GM19463 (cell line): ENCODE measurements around the gene PML.

Source experiments
- ATAC-seq: cut with Tn5 transposase; IDR thresholded peaks from one replicate; pipeline ENCODE4 v1.9.1; 2021; ENCODE audit warnings: mild to moderate bottlenecking, moderate library complexity; ENCODE audit not compliant: unreplicated experiment

Gene PML

DNA sequence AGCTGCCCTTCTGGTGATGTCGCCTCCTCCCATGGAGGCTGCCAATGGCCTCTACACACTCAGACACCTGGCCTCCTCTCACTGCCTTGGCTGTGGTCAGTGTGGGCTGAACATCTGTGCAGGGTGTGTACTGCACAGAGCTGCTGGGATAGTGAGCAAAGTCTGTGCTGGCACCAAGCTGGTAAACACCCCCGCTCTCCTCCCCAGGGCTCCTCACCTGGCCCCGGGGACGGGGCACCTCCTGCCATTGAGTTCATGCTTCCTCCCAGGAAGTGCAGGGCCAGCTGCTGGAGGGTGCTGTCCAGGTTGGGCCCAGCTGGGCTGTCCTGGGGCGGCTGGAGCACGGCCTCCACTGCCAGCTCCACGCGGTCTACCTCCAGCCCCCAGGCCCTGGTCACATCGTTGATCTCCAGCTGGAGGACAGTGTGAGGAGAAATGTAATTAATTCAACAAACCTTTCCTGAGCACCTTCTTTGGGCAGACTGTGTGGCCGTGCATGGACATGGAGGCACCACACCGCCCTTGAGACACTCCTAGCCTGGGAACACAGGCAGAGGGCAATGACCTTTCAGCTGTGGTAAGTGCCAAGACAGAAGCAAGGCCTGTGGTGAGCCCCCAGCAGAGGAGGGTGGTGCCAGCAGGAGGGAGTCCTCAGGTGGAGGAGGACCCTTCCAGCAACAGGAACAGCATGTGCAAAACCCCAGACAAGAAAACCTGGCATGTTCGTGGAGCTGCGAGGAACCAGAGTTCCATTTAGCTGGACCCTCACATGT is 9.2 kb upstream of the PML start:
- no peak for ATAC-seq

DNA sequence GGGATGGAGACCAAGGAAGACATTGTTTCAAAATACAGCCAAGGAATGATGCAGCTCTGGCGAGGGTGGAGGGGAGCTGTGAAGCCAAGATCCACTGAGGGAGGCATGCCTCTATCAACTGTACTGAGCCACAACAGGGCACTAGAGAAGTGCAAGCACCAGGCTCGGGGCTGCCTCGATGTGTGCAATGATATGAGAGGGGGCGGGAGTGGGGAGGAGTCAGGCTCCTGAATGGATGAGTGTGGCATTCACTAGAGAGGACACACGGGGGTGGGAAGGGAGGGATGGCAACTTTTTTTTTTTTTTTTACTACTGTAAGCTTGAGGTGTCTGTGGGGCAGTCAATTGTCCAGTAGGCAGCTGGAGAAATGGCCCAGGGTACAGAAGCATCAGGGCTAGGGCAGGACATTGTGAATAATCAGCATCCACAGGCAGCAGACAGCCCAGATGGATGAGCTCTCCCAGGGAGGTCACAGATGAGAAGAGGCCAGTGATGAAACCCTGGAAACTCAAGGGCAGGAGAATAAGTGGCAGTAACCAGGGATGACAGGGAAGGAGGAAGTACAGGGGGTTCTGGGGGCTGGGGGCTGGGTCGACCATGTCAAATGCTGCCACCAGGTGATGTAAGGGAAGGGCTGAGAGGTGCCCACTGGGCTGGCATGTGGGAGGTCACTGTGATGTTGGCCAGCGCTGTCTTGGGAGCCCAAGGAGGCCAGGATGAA is 8.3 kb upstream of the PML start:
- ATAC-seq: no peak

DNA sequence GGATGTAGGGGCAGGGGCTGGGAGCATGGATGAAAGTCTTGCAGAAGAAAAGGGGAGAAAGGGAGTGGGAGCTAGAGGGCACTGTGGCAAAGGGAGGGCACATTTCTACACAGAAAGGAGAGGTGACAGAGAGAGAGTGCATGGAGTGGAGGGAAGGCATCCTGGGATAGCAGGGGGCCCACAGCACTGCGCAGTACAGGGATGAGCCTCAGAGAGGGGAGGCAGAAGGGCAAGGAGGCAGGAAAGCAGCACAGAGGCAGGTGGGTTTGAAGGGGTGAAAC is 7.8 kb upstream of the PML start:
- ATAC-seq: no peak

DNA sequence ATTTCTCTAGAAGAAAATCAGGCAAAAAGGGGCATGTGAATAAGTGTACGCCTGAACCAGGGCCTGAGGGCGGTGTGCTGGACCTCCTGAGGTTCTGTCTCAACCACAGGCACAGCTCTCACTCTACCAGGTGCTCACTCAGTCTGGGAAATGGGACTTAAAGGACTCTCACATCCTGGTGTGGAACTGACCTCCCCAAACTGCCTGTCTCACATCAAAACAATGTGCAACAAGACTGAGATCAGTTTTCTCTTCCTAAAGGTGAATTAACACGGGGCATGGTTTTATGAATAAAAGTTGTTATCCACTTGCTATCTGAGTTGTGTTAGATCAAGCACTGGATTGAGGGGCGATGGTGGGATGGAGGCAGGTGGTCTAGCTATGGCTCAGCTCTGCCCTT is 7.3 kb upstream of the PML start:
- no peak for ATAC-seq

DNA sequence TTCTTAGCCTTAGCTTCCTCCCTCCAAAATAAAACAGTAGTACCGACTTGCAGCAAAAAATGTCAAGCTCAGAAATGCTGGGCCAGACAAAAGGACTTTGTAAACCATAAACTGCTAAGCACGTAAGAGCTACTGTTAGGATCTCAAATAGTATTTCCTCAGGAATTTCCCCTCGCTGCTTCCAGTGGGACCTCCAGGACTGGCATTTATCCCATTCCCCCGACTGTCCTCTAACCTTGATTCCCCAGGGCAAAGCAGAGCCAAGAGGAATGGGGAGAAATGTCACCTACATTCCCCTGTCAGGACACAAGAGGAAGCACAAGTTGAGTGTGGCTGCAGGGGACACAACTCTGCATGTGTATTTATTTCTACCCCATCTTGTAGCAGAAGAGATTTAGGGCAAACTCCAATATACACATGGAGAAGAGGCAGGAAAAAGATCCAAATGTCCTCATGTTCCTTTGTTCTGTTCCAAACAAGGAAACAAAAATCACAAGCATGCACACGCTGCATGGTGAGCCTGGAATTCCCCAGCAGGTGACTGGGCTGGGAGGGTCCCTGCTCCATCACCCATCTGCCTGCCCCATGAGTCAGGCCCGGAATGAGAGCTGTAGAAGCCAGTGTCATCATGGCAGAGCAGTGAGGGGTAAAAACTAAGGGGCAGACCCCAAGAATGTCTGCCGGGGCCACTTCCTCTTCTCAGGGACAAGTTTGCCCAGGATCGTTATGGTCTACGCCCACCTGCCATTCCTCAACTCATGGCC is 6.7 kb upstream of the PML start:
- no peak for ATAC-seq

DNA sequence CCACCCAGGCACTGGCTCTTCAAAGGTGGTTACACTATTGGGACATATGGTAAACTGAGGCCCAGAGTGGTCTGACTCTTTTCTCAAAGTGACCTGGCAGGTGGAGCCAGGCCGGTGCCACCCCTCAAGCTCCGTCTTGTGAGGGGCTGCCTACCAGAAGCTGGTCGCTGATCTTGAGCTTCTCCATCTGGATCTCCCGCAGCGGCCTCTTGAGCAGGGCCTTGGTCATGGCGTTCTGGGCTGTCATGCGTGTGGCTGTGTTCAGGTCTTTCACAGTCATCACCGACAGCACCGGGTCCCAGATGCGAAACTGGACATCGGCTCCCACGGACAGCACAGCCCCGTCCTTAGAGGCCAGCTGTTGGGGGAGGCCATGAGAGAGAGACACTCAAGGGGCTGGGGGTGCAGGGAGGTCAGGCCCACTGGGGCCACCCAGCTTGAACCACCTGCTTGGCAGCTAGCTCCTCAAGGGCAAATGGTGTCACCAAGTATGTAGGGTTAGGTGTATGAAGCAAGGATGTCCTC is 6.0 kb upstream of the PML start:
- ATAC-seq: no peak

DNA sequence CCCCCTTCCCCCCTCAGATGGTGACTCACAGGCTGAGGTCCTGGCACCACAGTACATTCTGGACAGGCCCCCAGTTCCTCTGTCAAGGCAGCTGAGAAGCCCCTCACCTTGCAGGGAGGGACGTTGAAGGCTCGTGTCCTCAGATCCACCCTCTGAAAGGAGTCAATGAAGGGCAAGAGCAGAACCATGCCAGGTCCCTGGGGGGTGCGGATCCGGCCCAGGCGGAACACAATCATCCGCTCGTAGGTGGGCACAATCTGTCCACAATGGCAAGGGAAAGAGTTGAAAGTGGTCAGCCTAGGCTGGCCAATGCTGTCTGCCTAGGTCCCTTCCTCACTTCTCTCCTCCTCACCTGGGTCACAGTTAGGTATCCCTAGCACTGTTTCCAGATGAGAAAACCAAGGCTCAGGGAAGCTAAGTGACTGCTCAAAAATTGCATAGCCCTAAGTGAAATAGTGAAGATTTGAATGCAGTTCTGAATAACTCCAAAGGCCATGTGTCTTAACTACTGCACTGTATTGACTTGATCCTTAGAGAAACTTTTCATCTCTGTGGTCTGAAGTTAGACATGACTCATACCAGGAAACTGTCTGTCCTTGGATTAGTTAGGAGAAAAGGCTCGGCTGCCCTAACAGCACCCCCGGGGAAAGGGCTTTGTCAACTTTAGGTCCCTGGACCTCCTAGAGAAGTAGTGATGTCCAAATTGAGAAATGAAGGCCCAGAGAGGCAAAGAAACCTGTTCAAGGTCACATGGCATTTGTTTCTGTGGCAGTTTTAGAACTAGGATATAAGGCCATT is 5.3 kb upstream of the PML start:
- ATAC-seq: no peak

DNA sequence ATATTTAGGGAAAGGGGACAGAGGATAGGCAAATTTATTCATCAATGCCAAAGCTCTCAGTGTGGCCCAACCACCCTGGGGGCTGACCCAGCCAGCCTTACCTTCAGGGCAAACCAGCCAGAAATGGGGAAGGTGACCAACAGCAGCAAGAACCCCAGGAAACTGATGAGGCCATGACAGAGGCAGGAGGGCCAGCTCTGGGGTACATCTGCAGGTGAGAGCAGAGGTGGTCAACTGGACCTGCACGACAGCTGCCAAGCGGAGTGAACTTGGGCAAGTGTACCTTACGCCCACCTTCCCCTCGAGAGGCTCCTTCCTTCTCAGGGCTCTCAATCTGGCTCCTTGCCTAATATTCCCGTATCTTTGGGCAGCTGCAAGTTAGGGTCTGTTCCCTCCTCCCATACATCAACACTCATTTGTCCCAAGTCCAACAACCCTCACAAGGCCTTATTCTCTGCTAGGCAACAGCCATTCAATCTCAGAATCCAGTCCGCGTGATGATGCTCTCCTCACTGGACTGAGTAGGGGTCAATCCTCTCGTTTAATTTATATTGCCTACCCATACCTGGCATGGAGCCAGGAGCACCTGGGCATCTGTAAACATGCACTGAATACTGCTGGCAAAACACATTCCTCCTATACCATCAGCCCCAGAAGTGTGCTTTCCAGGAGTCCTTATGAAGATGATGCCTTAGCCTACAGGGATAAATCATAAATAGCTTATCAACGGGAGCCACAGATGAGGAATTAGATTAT is 4.1 kb upstream of the PML start:
- no peak for ATAC-seq

DNA sequence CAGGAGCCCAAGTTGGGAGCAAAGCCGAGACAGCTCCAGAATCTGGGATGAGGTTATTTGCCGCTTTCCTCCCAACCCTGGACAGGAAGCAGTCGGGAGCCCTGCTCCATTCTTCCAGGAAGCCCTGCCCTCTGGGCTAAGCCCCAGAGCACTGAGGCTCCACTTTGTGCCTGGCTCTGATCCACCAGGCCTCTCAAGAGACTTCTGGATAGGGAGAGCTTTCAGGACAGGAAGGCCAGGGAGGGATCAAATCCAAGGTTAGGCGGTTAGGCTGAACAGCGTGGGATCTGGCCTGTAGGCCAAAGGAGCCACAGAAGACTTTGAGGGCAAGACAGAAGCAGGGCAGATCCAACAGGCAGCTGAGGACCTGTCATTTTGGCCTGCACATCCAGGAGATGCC is 3.3 kb upstream of the PML start:
- ATAC-seq: no peak

DNA sequence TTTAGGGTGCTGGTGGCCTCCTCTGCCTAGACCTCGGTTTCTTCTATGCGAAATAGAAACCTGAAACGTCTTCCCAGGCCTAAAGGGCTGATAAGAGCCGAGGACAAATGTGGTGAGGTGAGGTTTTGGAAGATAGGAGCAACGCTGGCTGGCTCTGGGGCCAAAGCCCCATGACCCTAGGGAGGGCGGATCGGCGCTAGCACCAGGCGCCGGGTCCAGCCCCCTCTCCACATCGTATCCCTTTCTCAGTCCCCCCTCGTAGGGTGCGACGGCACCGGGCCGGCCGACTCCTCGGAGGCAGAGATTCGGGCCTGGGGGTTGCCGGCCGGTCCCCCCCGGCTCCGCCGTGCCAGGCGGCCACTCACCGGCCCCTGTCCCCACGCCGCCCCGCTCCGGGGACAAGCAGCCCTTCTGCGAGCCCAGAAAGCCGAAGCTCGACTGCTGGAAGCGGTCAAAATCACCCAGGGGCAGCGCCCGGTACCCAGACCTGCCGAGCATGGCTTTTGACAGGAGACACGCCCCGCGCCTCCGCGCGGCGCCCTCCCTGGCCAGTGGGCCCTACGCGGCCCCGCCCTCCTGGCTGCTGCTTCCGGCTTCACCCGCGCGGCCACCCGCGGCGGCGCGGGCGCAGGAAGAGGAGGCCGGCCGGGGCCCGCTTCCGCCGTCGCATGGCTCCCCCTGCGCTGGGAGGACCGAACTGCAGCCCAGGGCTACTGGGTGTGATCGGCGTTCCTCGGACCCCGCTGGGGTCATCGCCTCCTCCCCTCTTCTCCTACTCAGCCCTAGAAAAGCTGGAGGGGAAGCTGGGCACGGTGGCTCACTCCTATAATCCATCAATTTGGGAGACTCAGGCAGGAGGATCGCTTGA is 2.6 kb upstream of the PML start, which contains the start of gene STOML1:
Gene STOML1, minus strand, starts transcription at position 570 of the 868 bp plus-strand sequence. Its CDS starts 72 bp downstream, at position 498.
- peak; percentile 75 for ATAC-seq

DNA sequence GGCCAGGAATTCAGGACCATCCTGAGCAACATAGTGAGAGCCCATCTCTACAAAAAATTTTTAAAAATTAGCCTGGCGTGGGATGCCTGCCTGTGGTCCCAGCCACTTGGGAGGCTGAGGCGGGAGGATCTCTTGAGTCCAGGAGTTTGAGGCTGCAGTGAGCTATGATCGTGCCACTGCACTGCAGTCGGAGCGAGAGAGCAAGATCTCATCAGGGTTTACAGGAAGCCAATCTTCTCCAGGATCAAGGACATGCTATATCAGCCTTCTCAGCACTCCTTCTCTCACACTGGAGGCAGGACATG is 2.0 kb upstream of the PML start:
- no peak for ATAC-seq

DNA sequence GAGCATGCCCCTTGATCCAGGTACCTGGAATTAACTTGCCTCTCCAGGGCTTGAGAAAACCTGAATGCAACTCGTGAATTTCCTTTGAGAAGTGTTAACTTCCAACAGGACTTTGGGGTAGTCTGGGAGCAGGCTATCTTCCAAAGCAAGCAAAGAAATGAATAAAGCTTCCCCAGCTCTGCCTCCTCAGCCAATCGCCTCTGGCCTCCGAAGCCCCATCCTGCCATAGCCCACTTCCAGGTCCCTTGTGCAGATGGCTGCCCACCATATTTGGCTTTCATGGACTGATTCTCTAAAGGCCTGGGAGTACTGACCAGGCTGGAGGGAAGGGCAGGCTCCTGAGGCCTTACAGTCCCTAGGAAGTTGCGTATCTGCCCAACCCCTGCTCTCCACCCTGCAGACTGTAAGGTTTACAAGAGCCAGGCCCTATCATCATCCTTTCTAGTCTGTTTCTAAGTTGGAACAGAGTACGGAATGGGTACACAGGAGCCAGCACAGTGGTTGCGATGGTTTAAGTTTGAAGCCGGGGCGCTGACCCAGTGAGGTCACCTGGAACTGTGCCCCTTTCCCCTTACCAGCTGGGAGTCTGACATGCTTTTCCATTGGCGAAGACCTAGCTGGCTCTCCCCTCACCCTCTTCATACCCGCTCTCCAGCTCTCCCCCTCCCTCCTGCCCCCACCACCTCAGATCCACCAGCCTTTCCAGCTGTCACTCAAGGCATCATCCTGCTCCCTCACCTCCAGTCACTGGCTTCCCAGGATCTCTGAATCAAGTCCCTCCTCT is 1.1 kb upstream of the PML start:
- no peak for ATAC-seq

DNA sequence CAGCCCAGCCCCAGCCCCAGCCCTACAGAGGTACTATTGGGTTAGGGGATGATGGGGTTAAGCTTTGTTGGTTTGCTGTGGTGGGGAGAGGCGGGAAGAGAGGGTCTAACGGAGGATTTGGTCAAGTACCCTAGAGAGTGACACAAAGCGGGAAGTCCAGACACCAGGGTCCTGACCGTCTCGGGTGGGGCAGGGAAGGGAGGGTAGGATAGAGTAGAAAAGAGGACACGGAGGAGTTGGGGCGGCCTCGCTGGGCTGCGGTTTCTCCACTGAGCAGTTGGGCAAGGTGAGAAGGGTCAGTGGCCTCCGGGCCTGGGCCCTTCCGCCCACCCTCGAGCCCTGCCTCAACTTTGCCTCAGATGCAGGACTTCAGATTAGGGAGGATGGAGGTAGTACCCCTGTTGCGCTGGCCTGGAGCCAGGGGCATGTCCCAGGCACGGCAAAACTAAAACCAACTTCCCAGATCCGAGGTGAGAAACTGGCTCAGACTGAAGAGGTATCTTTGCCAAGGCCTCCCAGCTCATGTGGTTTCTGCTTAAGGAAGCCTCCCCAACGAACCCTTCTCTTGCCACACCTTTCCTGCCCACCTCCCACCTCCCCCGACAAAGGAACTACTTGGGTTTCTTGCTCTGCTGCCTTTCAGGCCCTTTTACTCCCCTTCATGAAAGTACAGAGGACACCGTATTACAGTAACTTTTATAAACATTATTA is 551 bp downstream of the PML start:
- no peak for ATAC-seq

DNA sequence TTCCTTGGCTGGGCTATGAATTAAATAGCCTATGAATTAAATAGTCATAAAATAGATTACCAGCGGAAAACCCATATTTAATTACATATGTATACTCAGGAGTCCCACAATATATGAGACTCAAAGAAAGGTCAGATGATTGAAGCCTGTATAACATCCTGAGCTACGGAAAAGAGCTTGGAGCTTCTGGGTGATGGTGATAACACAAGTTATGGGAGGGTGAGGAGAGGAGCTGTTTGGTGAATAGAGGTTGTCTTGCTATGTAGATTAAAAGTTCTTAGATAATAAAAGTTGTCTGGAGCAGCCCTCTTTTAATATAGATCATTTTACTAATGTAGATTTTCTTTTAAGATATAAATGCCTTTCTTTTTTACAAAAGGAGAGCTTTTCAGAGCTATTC is 1.8 kb downstream of the PML start:
- no peak for ATAC-seq

DNA sequence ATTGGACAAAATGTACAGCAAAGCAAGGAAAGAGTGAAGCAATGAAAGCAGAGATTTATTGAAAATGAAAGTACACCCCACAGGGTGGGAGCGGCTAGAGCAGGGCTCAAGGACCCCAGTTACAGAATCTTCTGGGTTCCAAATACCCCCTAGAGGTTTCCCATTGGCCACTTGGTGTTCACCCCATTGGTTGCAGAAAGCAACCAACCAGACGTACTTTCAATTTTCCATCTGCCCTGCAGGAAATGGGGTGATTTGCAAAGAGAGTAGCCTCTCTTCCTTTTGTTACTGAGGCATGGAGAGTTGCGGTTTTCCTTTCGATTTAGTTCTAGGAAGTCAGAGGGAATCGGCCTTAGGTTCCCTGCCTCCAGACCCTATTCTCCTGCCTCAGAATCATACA is 2.4 kb downstream of the PML start:
- no peak for ATAC-seq

DNA sequence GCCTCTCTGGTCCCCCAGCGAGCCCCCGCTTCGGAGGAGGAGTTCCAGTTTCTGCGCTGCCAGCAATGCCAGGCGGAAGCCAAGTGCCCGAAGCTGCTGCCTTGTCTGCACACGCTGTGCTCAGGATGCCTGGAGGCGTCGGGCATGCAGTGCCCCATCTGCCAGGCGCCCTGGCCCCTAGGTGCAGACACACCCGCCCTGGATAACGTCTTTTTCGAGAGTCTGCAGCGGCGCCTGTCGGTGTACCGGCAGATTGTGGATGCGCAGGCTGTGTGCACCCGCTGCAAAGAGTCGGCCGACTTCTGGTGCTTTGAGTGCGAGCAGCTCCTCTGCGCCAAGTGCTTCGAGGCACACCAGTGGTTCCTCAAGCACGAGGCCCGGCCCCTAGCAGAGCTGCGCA is 3.5 kb downstream of the PML start:
- no peak for ATAC-seq

DNA sequence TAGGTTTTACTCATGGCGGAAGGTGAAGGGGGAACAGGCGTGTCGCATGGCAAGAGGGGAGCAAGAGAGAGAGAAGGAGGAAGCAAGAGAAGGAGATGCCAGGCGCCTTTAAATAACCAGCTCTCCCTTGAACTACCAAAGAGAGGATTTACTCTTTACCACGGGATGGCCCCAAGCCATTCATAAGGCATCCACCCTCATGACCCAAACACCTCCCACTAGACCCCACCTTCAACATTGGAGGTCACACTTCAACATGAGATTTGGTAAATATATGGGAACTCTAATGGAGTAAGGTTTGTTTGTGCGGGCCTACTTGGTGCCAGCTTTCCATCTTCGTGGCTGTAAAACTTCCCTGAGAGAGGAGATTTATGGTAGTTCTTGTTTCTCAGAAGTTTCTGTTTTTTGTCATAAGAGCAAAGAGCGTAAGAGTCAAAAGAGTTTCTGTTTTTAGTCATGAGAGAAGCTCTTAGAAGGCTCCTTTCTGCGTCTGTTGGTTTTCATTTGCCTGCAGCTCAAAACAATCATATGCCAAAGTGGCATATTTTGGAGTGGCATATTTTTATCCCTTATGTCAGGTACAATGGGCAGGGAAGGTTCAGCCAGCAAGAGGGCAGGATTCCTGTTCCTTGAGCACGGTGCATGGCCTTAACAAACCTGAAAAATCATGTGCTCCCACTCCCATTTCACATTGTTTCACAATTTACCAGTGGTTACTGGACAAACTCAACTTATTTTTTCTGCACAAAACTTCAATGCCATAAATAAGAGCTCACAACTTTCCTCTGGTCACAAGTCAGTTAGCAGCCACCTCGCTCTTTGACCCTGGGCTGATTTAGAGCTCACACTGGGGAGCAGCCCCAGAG is 12.5 kb downstream of the PML start:
- ATAC-seq: no peak
